Testis (tissue), 3 donors: Measurements from ENCODE around the gene CTNNB1. TPM values are rescaled to one million over a fixed set of nuclear protein-coding genes. Genes with fewer than 3 reads are reported as not detected.

Source experiments
- DNase-seq: peaks from one replicate; pipeline ENCODE4 v3.0.0-alpha.2; 2019
- H3K27ac ChIP-seq, 2 donors: fragments of 200-600 bp; sonication (generic); one replicate each; pipeline ENCODE4 v1.5.1; 2019
- H3K27me3 ChIP-seq: fragments of 200-600 bp; sonication (generic); one replicate; pipeline ENCODE4 v1.5.1; 2019
- H3K36me3 ChIP-seq: fragments of 200-600 bp; sonication (generic); one replicate; pipeline ENCODE4 v1.5.1; 2017; ENCODE audit warnings: low read depth; ENCODE audit errors: missing control alignments
- H3K4me1 ChIP-seq: fragments of 200-600 bp; sonication (generic); one replicate; pipeline ENCODE4 v1.5.1; 2019
- H3K4me3 ChIP-seq, 2 donors: fragments of 200-600 bp; sonication (generic); one replicate each; pipeline ENCODE4 v1.5.1; 2017 to 2019
- H3K9me3 ChIP-seq: fragments of 200-600 bp; sonication (generic); one replicate; pipeline ENCODE4 v1.5.1; 2017
- CTCF ChIP-seq, 3 experiments: fragments of 450-650 bp in 2 of 3; fragments of 200-600 bp in 1 of 3; sonication (generic) in 1 of 3; IDR thresholded peaks; one replicate each; pipeline ENCODE4 v1.5.1; 2016 to 2019; ENCODE audit warnings: antibody characterized with exemption in 3 of 3, mild to moderate bottlenecking in 2 of 3, moderate library complexity in 1 of 3
- POLR2A ChIP-seq: fragments of 450-650 bp; IDR thresholded peaks from one replicate; pipeline ENCODE4 v1.6.1; 2017; ENCODE audit warnings: antibody characterized with exemption, mild to moderate bottlenecking, moderate library complexity
- WGBS, 2 donors: methylation state at CpG; one replicate each; pipeline ENCODE4 v1.1.5; 2018; 5-methylcytosine and 5-hydroxymethylcytosine counted together
- intact Hi-C: fragments of 100-400 bp; cut with DNase I; formaldehyde crosslinking; loops from one replicate; pipeline ENCODE4 v1.15.1; 2023; ENCODE audit warnings: low total_unique reads
- polyA plus RNA-seq: library from polyadenylated mRNA; stranded (reverse); fragments of 350-450 nt; fragmentation: Illumina TruSeq; extraction: RNeasy Lipid Tissue Mini Kit (QIAGEN cat#74804); gene quantifications from one replicate; pipeline ENCODE4 v1.2.3, GENCODE V29; 2014; ENCODE audit warnings: low read depth, low replicate concordance; ENCODE audit not compliant: insufficient read depth
- total RNA-seq, 2 donors: library from RNA; depleted of rRNA; stranded (reverse); fragments of >200 nt; gene quantifications; one replicate each; pipeline ENCODE4 v1.2.3, GENCODE V29; 2016

Gene CTNNB1
- total and polyA plus RNA-seq, 3 donors from 2014 or later = 146 to 379 (median 293) TPM

- Histone ChIP-seq H3K4me1 (no peaks in the 10 kb centered on the region), H3K4me3 (no peak overlapping the region), H3K27ac (no peak overlapping the region), H3K27me3 (no peaks in the 10 kb centered on the region), H3K36me3 (no peaks in the 10 kb centered on the region), H3K9me3 (no peaks in the 10 kb centered on the region)
- WGBS, 2 donors = 51 to 62% methylated on average over 5 of the region's 5 CpGs
- no peak for TF ChIP-seq POLR2A
- no peak for TF ChIP-seq CTCF (IDR thresholded peaks at IDR 0.05)
- DNase-seq = no peak
- intact Hi-C loops = no loop called here
Measured at GRCh38 chr3:41169023-41169422, 30.3 kb upstream of the CTNNB1 start.

- no peaks in the 10 kb centered on the region for H3K9me3 ChIP-seq
- whole genome bisulfite sequencing, 2 donors = 86 to 88% methylated on average over 6 to 7 of the region's 7 CpGs
- TF ChIP-seq POLR2A (no peak), CTCF (IDR thresholded peaks at IDR 0.05) (no peak)
- no peak overlapping the region for H3K27ac ChIP-seq
- intact Hi-C loops = no loop called here
- DNase-seq = no peak
- H3K36me3 ChIP-seq = no peaks in the 10 kb centered on the region
- no peaks in the 10 kb centered on the region for H3K4me1 ChIP-seq
- no peaks in the 10 kb centered on the region for H3K27me3 ChIP-seq
- H3K4me3 ChIP-seq = no peak overlapping the region
Measured at GRCh38 chr3:41173926-41174885, 25.1 kb upstream of the CTNNB1 start.

GRCh38 chr3:41175365-41175764, 23.9 kb upstream of the CTNNB1 start:
- Histone ChIP-seq H3K27me3 (no peaks in the 10 kb centered on the region), H3K4me3 (no peak overlapping the region), H3K4me1 (no peaks in the 10 kb centered on the region), H3K36me3 (no peaks in the 10 kb centered on the region), H3K27ac (no peak overlapping the region), H3K9me3 (no peaks in the 10 kb centered on the region)
- intact Hi-C loops = no loop called here
- 67 to 81% methylated on average over 1 of the region's 1 CpG for WGBS, 2 donors
- TF ChIP-seq CTCF (IDR thresholded peaks at IDR 0.05) (no peak), POLR2A (no peak)
- no peak for DNase-seq

GRCh38 chr3:41176596-41176995, 22.7 kb upstream of the CTNNB1 start:
- Histone ChIP-seq H3K9me3 (no peaks in the 10 kb centered on the region), H3K27ac (no peak overlapping the region), H3K4me3 (no peak overlapping the region), H3K27me3 (no peaks in the 10 kb centered on the region), H3K4me1 (no peaks in the 10 kb centered on the region), H3K36me3 (no peaks in the 10 kb centered on the region)
- intact Hi-C loops = no loop called here
- WGBS, 2 donors = 64 to 75% methylated on average over 3 of the region's 3 CpGs
- TF ChIP-seq POLR2A = no peak
- no peak for TF ChIP-seq CTCF (IDR thresholded peaks at IDR 0.05)
- DNase-seq = no peak
